H1 (cell line): ENCODE measurements around the gene FMOD. TPM values are rescaled to one million over a fixed set of nuclear protein-coding genes. Genes with fewer than 3 reads are reported as not detected.

Experiments used
- BRCA1 ChIP-seq: IDR thresholded peaks from 2 replicates; pipeline ENCODE4 v1.6.1; 2012; ENCODE audit warnings: low read depth, low read length, improper control_type of control experiment
- CEBPB ChIP-seq: IDR thresholded peaks from 2 replicates; pipeline ENCODE4 v1.6.1; 2012; ENCODE audit warnings: low read depth, low read length
- CHD2 ChIP-seq: IDR thresholded peaks from 2 replicates; pipeline ENCODE4 v1.6.1; 2012; ENCODE audit warnings: low read length, improper control_type of control experiment
- E2F6 ChIP-seq: IDR thresholded peaks from 2 replicates; pipeline ENCODE4 v1.6.1; 2012; ENCODE audit warnings: inconsistent platforms
- EGR1 ChIP-seq: IDR thresholded peaks from 2 replicates; pipeline ENCODE4 v1.6.1; 2011; ENCODE audit warnings: low read depth, low read length, borderline replicate concordance
- EZH2 ChIP-seq: fragments of 200-600 bp; sonication (generic); IDR thresholded peaks from 2 replicates; pipeline ENCODE4 v1.7.1; 2012; ENCODE audit warnings: low read depth, mild to moderate bottlenecking, moderate library complexity, low read length, inconsistent platforms; ENCODE audit not compliant: severe bottlenecking
- FOSL1 ChIP-seq: IDR thresholded peaks from 2 replicates; pipeline ENCODE4 v1.6.1; 2011; ENCODE audit warnings: mild to moderate bottlenecking, low read depth, low read length, moderate library complexity; ENCODE audit not compliant: insufficient read depth
- HDAC2 ChIP-seq, 2 experiments: fragments of 300-600 bp in 1 of 2; sonication (generic) in 1 of 2; IDR thresholded peaks; 2 replicates each; pipeline ENCODE4 v1.6.1; 2011 to 2012; ENCODE audit warnings: low read depth in 2 of 2, low read length in 2 of 2, mild to moderate bottlenecking in 2 of 2, moderate library complexity in 2 of 2, borderline replicate concordance in 1 of 2, inconsistent platforms in 1 of 2
- JUND ChIP-seq: IDR thresholded peaks from 2 replicates; pipeline ENCODE4 v1.6.1; 2011; ENCODE audit warnings: mild to moderate bottlenecking, improper control_type of control experiment, low read length
- KDM5A ChIP-seq: fragments of 200-600 bp; IDR thresholded peaks from 2 replicates; pipeline ENCODE4 v1.7.1; 2012; ENCODE audit warnings: mild to moderate bottlenecking, low read length, inconsistent platforms, mixed read lengths
- MAFK ChIP-seq: IDR thresholded peaks from 2 replicates; pipeline ENCODE4 v1.6.1; 2012; ENCODE audit warnings: low read depth, mild to moderate bottlenecking, improper control_type of control experiment, low read length
- PHF8 ChIP-seq: fragments of 200-600 bp; sonication (generic); conservative IDR thresholded peaks from 2 replicates; pipeline ENCODE4 v1.7.1; 2012; ENCODE audit warnings: low read depth, mild to moderate bottlenecking, inconsistent platforms, low read length, moderate library complexity
- POLR2A ChIP-seq, 2 experiments: IDR thresholded peaks; 1 replicate in 1 of 2; 2 replicates in 1 of 2; pipeline ENCODE4 v1.6.1; 2011; ENCODE audit warnings: low read depth in 2 of 2, low read length in 2 of 2, mild to moderate bottlenecking in 2 of 2; ENCODE audit errors: control extremely low read depth in 1 of 2
- POU5F1 ChIP-seq: IDR thresholded peaks from 2 replicates; pipeline ENCODE4 v1.6.1; 2011; ENCODE audit warnings: low read depth, mild to moderate bottlenecking, low read length, moderate library complexity
- RXRA ChIP-seq: IDR thresholded peaks from 2 replicates; pipeline ENCODE4 v1.6.1; 2011; ENCODE audit warnings: low read depth, mild to moderate bottlenecking, low read length, moderate library complexity; ENCODE audit not compliant: insufficient read depth
- SAP30 ChIP-seq: fragments of 300-600 bp; sonication (generic); IDR thresholded peaks from 2 replicates; pipeline ENCODE4 v1.7.1; 2012; ENCODE audit warnings: low read length, moderate library complexity, mild to moderate bottlenecking, inconsistent platforms; ENCODE audit not compliant: insufficient read depth, insufficient replicate concordance
- SP1 ChIP-seq: IDR thresholded peaks from 2 replicates; pipeline ENCODE4 v1.6.1; 2011; ENCODE audit warnings: low read depth, low read length
- SRF ChIP-seq: IDR thresholded peaks from 2 replicates; pipeline ENCODE4 v1.6.1; 2011; ENCODE audit warnings: mild to moderate bottlenecking, low read depth, low read length, moderate library complexity
- YY1 ChIP-seq: IDR thresholded peaks from 2 replicates; pipeline ENCODE4 v1.6.1; 2011; ENCODE audit warnings: low read depth, mild to moderate bottlenecking, low read length
- ZNF274 ChIP-seq: IDR thresholded peaks from 2 replicates; pipeline ENCODE4 v1.7.0; 2012; ENCODE audit warnings: low read length, borderline replicate concordance; ENCODE audit errors: extremely low read depth
- polyA plus RNA-seq, 7 experiments: library from polyadenylated mRNA; depleted of rRNA in 3 of 7; stranded (reverse) in 5 of 7; unstranded in 2 of 7; fragments of >200 nt in 5 of 7; fragments of 200-250 nt in 2 of 7; gene quantifications; 1 replicate in 5 of 7; 2 replicates in 1 of 7; 4 replicates in 1 of 7; pipeline versions ENCODE4 v1.2.1 to v1.2.3, GENCODE V29; 2011 to 2013; ENCODE audit warnings: missing spikeins in 2 of 7, mixed read lengths in 2 of 7
- total RNA-seq: library from RNA; stranded (reverse); fragmentation: NEBNext Ultra II Directional; extraction: Animal tissue kit (Norgen Biotek cat#: 25700); gene quantifications from 2 replicates; pipeline ENCODE4 v1.2.1, GENCODE V29; 2021
- TF ChIP-seq, protein P1 (sequence below): IDR thresholded peaks from 2 replicates; pipeline ENCODE4 v1.6.1; 2012; ENCODE audit warnings: low read length, inconsistent platforms
- TF ChIP-seq, protein P2 (sequence below): IDR thresholded peaks from 2 replicates; pipeline ENCODE4 v1.6.1; 2012; ENCODE audit warnings: inconsistent platforms

FMOD gene
- total and polyA plus RNA-seq, 2 of the 8 experiments (the other 6 are each of a cell fraction or from before 2014, with no cell fraction given), result 0.17 to 0.32 TPM

DNA sequence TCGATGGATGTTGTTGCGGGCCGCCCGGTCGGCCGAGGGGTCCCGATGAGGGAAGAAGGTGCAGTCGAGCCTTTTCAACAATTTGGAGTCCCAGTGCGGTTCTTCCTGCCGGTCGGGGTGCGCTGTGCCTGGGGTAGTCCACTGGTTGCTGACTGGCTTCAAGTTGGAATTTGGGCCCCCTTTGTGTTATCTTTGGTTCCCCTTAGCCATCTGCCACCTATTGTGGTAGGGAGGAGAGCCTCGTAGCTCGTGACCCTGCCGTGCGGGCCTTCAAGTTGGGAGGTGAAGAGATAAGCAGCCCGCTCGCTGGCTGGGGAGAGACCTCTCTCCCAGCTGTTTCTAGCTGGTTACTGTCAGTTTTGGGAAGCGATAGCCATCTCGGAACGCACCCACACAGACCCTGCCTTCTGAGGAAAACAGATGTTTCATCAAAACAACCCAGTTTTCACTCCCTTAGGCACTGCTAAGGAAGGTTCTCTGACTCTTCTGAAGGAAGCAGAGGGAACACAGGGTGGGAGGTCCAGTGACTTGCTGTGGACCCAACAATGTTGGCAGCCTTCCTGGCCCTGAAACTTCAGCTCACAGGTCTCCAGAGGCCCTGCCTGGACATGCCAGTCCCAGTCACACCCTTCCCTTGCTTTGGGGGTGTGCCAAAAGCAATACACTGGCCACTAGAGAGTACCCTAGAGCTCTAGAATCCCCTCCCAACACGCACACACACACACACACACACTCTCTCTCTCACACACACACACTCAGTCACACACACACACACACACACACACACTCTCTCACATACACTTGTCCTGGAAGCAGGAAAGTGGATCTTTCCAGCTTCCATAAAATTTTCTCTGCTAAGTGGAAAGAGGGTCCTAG is 44.6 kb downstream of the FMOD start (continued):
- no peak for TF ChIP-seq PHF8
- no peak for TF ChIP-seq BRCA1
- TF ChIP-seq SP1, result no peak
- no peak for TF ChIP-seq CEBPB
- TF ChIP-seq MAFK, result no peak
- TF ChIP-seq YY1, result no peak
- no peak for TF ChIP-seq RXRA
- TF ChIP-seq POU5F1, result no peak
- TF ChIP-seq EZH2, result peak; percentile 79
- no peak for TF ChIP-seq HDAC2 (IDR thresholded peaks at IDR 0.05; ENCODE audit: borderline replicate concordance in 1 of 2, low read depth in 2 of 2, low read length in 2 of 2)
- no peak for TF ChIP-seq JUND
- no peak for TF ChIP-seq E2F6
- no peak for TF ChIP-seq FOSL1
- no peak for TF ChIP-seq SRF
- no peak for TF ChIP-seq POLR2A (IDR thresholded peaks at IDR 0.05; ENCODE audit: control extremely low read depth in 1 of 2, low read depth in 2 of 2, low read length in 2 of 2)
- TF ChIP-seq, protein P1, sequence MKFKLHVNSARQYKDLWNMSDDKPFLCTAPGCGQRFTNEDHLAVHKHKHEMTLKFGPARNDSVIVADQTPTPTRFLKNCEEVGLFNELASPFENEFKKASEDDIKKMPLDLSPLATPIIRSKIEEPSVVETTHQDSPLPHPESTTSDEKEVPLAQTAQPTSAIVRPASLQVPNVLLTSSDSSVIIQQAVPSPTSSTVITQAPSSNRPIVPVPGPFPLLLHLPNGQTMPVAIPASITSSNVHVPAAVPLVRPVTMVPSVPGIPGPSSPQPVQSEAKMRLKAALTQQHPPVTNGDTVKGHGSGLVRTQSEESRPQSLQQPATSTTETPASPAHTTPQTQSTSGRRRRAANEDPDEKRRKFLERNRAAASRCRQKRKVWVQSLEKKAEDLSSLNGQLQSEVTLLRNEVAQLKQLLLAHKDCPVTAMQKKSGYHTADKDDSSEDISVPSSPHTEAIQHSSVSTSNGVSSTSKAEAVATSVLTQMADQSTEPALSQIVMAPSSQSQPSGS, result 0 out of 2 replicates have a peak, but pooled peaks have one; percentile 30
- TF ChIP-seq KDM5A, result no peak
- no peak for TF ChIP-seq CHD2
- TF ChIP-seq, protein P2, sequence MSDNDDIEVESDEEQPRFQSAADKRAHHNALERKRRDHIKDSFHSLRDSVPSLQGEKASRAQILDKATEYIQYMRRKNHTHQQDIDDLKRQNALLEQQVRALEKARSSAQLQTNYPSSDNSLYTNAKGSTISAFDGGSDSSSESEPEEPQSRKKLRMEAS, result no peak
- no peak for TF ChIP-seq ZNF274
- TF ChIP-seq SAP30, result no peak
- no peak for TF ChIP-seq EGR1
